ENCODE measurements around the gene PLXNA2. TPM values are rescaled to one million over a fixed set of nuclear protein-coding genes. Genes with fewer than 3 reads are reported as not detected.

Gene PLXNA2
- total RNA-seq, 1 experiment from 2014 or later: 10.2 TPM

DNA sequence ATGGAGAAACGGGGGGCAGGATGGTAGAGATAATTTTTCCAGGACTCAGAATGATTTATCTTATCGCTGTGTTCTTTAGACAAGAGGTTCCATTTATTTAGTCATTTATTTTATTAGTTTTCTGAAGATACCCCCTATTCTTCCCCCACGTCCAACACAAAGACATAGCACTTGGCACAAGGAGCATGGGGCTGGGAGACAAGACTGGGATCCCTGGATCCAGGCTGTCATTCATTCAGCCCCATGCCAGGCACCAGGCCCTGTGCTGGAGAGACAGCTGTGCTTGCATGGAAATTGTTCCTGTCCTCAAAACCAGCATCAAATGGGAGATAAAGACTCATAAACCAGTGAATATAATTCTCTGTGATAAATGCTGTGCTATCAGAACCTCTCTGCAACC, 27.1 kb upstream of the PLXNA2 start:
- no peaks in the 10 kb centered on the region for H3K9me3 ChIP-seq (ENCODE audit: insufficient read depth, low read depth)
- H3F3A ChIP-seq (ENCODE audit: insufficient read depth, low read depth): no peaks in the 10 kb centered on the region
- no TSS peak for BruUV-seq (replicated peaks)
- H3K36me3 ChIP-seq (ENCODE audit: low read depth): no peaks in the 10 kb centered on the region
- H3K4me3 ChIP-seq: no peak overlapping the region
- TF ChIP-seq EZH2 (IDR thresholded peaks at IDR 0.05; ENCODE audit: low read depth): no peak
- TF ChIP-seq, protein P1, sequence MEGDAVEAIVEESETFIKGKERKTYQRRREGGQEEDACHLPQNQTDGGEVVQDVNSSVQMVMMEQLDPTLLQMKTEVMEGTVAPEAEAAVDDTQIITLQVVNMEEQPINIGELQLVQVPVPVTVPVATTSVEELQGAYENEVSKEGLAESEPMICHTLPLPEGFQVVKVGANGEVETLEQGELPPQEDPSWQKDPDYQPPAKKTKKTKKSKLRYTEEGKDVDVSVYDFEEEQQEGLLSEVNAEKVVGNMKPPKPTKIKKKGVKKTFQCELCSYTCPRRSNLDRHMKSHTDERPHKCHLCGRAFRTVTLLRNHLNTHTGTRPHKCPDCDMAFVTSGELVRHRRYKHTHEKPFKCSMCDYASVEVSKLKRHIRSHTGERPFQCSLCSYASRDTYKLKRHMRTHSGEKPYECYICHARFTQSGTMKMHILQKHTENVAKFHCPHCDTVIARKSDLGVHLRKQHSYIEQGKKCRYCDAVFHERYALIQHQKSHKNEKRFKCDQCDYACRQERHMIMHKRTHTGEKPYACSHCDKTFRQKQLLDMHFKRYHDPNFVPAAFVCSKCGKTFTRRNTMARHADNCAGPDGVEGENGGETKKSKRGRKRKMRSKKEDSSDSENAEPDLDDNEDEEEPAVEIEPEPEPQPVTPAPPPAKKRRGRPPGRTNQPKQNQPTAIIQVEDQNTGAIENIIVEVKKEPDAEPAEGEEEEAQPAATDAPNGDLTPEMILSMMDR (conservative IDR thresholded peaks at IDR 0.05): no peak
- H3K79me2 ChIP-seq (ENCODE audit: low read depth): no peaks in the 10 kb centered on the region
- H3K4me2 ChIP-seq: no peak overlapping the region
- H3K27ac ChIP-seq: no peak overlapping the region
- no peak overlapping the region for H2AFZ ChIP-seq
- H3K4me1 ChIP-seq (replicated peaks; ENCODE audit: insufficient read depth): no peaks in the 10 kb centered on the region
- H3K27me3 ChIP-seq (ENCODE audit: insufficient read depth, low read depth): peaks cover 100% of the 10 kb centered on the region
- no peaks in the 10 kb centered on the region for H3K9me2 ChIP-seq (ENCODE audit: insufficient read depth)
- POLR2A ChIA-PET (ENCODE audit: unreplicated experiment): no interaction called here
- H4K20me1 ChIP-seq (ENCODE audit: insufficient read depth): no peaks in the 10 kb centered on the region
- no peak for DNase-seq
- intact Hi-C loops (cut with micrococcal nuclease; ENCODE audit: unreplicated experiment): no loop called here
- CTCF ChIA-PET: no interaction called here

DNA sequence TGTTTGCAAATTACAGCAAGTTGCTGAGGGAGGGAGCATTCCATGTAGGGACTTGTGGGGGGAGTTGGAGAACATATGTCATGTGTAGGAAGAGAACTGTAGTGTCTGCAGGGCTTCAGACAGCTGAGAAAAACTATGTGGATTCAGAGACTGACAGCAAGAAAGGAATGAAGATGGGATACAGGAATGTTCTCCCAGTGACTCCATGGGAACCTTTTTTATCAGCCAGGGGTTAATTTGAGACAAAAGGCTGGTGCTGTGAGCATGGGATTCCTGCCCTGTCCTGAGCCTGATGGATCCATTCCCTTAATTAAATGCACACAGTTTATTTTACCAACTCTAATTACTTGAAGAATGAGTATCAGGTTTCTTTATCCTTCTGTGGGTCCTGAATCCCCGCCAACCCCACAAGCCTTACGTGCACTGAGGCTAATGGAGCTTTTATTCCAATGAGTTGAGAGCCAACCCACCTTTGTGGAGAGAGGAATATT, 26.5 kb upstream of the PLXNA2 start:
- CTCF ChIA-PET: no interaction called here
- intact Hi-C loops (cut with micrococcal nuclease; ENCODE audit: unreplicated experiment): no loop called here

DNA sequence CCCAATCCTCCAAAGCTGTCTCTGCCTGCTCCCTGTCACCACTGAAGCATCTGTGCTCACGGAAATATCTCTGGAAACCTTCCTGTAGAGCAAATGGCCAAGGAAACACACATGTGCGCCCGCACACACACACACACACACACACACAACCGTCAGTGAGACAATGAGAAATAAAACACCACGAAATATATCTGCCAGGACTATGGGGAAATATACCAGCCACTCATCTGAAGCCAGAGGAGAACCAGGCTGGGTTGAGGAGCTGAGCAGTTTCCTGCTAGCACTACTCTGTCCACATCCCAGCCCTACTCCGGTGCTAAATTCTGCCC, 25.1 kb upstream of the PLXNA2 start:
- Histone ChIP-seq H4K20me1 (ENCODE audit: insufficient read depth) (no peaks in the 10 kb centered on the region), H3K27me3 (ENCODE audit: insufficient read depth, low read depth) (peaks cover 96% of the 10 kb centered on the region), H3K9me3 (ENCODE audit: insufficient read depth, low read depth) (no peaks in the 10 kb centered on the region), H2AFZ (no peak overlapping the region), H3K4me1 (replicated peaks; ENCODE audit: insufficient read depth) (no peaks in the 10 kb centered on the region), H3K4me3 (no peak overlapping the region), H3K36me3 (ENCODE audit: low read depth) (no peaks in the 10 kb centered on the region), H3K9me2 (ENCODE audit: insufficient read depth) (no peaks in the 10 kb centered on the region), H3K79me2 (ENCODE audit: low read depth) (no peaks in the 10 kb centered on the region), H3K4me2 (no peak overlapping the region), H3F3A (ENCODE audit: insufficient read depth, low read depth) (no peaks in the 10 kb centered on the region), H3K27ac (no peak overlapping the region)
- ChIA-PET CTCF (no interaction called here), POLR2A (ENCODE audit: unreplicated experiment) (no interaction called here)
- no peak for DNase-seq
- no TSS peak for BruUV-seq (replicated peaks)
- TF ChIP-seq, protein P1 (conservative IDR thresholded peaks at IDR 0.05): no peak
- no peak for TF ChIP-seq EZH2 (IDR thresholded peaks at IDR 0.05; ENCODE audit: low read depth)
- intact Hi-C loops (cut with micrococcal nuclease; ENCODE audit: unreplicated experiment): no loop called here

More for the DNA sequence above, 26.5 kb upstream of the PLXNA2 start:
- Histone ChIP-seq H3K27me3 (ENCODE audit: insufficient read depth, low read depth) (peaks cover 100% of the 10 kb centered on the region), H3K27ac (no peak overlapping the region), H3K4me2 (no peak overlapping the region), H3K4me3 (no peak overlapping the region), H3F3A (ENCODE audit: insufficient read depth, low read depth) (no peaks in the 10 kb centered on the region), H3K4me1 (replicated peaks; ENCODE audit: insufficient read depth) (no peaks in the 10 kb centered on the region), H3K9me2 (ENCODE audit: insufficient read depth) (no peaks in the 10 kb centered on the region), H3K79me2 (ENCODE audit: low read depth) (no peaks in the 10 kb centered on the region), H2AFZ (no peak overlapping the region), H3K9me3 (ENCODE audit: insufficient read depth, low read depth) (no peaks in the 10 kb centered on the region), H4K20me1 (ENCODE audit: insufficient read depth) (no peaks in the 10 kb centered on the region), H3K36me3 (ENCODE audit: low read depth) (no peaks in the 10 kb centered on the region)
- TF ChIP-seq EZH2 (IDR thresholded peaks at IDR 0.05; ENCODE audit: low read depth): no peak
- TF ChIP-seq, protein P1 (conservative IDR thresholded peaks at IDR 0.05): no peak
- no TSS peak for BruUV-seq (replicated peaks)
- POLR2A ChIA-PET (ENCODE audit: unreplicated experiment): no interaction called here
- no peak for DNase-seq

Measured in PC-9 (cell line).